GM19468 (cell line): ENCODE results near the gene KCNQ2.
"Not testable (repeated sequence)": the region's sequence is repeated elsewhere in the genome, so short reads cannot be mapped to it uniquely, and the experiment has no call there.

Experiments used
- ATAC-seq: cut with Tn5 transposase; IDR thresholded peaks from one replicate; pipeline ENCODE4 v1.9.1; 2021; ENCODE audit warnings: mild to moderate bottlenecking, moderate library complexity, moderate number of reproducible peaks; ENCODE audit not compliant: unreplicated experiment; ENCODE audit errors: extremely low read depth

KCNQ2 gene

GRCh38 chr20:63397155-63397843, 75.2 kb downstream of the KCNQ2 start:
- ATAC-seq, result no peak

- no peak for ATAC-seq
These were observed 76.2 kb downstream of the KCNQ2 start for GRCh38 chr20:63396300-63396699.

- no peak for ATAC-seq
These were observed 76.7 kb downstream of the KCNQ2 start for GRCh38 chr20:63395723-63396122.

- ATAC-seq, result no peak
These were observed 77.5 kb downstream of the KCNQ2 start for GRCh38 chr20:63394920-63395455.

- no peak for ATAC-seq
These were observed 78.2 kb downstream of the KCNQ2 start for GRCh38 chr20:63394069-63394919.

GRCh38 chr20:63393566-63393965, 78.9 kb downstream of the KCNQ2 start:
- no peak for ATAC-seq

- ATAC-seq, result no peak
These were observed 79.7 kb downstream of the KCNQ2 start for GRCh38 chr20:63392465-63393365.

- no peak for ATAC-seq
These were observed 84.5 kb downstream of the KCNQ2 start for GRCh38 chr20:63387917-63388316.

- no peak for ATAC-seq
These were observed 85.1 kb downstream of the KCNQ2 start for GRCh38 chr20:63387393-63387792.

- no peak for ATAC-seq
These were observed 86.0 kb downstream of the KCNQ2 start for GRCh38 chr20:63386491-63386890.

GRCh38 chr20:63385819-63386218, 86.6 kb downstream of the KCNQ2 start:
- no peak for ATAC-seq

GRCh38 chr20:63384336-63384735, 88.1 kb downstream of the KCNQ2 start:
- ATAC-seq, result no peak

- ATAC-seq, result no peak
These were observed 88.9 kb downstream of the KCNQ2 start for GRCh38 chr20:63383556-63383955.

- no peak for ATAC-seq
These were observed 89.7 kb downstream of the KCNQ2 start for GRCh38 chr20:63382551-63383300.

- ATAC-seq, result no peak
These were observed 90.5 kb downstream of the KCNQ2 start for GRCh38 chr20:63381781-63382431.

GRCh38 chr20:63380346-63380870, 92.0 kb downstream of the KCNQ2 start:
- no peak for ATAC-seq

- ATAC-seq, result not testable (repeated sequence)
These were observed 92.6 kb downstream of the KCNQ2 start for GRCh38 chr20:63379872-63380271.

- no peak for ATAC-seq
These were observed 93.2 kb downstream of the KCNQ2 start for GRCh38 chr20:63379296-63379695.

GRCh38 chr20:63378626-63379025, 93.8 kb downstream of the KCNQ2 start:
- no peak for ATAC-seq
